ENCODE results near the gene JAKMIP1.

DNA sequence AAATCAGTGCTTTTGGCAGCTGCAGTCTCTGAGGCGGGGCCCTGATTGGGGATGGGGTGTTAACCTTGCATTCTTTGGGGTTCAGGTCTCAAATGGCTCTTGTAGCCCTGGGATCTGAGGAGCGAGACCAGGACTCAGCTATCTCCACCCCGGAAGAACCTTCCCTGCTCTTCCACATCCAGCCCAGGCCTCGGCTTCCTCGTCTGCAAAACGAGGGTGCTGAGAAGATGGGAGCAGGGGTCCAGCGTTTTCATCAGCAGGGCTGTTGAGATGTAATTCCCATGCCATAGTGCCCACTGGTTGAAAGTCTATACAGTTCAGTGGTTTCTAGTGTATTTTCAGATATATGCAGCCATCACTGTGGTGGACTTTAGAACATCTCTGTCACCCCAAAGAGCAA lies 34.7 kb upstream of the JAKMIP1 start:
- TF ChIP-seq CTCF (IDR thresholded peaks at IDR 0.05) (no peak), POLR2A (IDR thresholded peaks at IDR 0.05) (no peak)
